HG03571 (cell line): ENCODE data around the gene STAP2.
"Not testable (repeated sequence)": the region's sequence is repeated elsewhere in the genome, so short reads cannot be mapped to it uniquely, and the experiment has no call there.

Source experiments
- ATAC-seq: cut with Tn5 transposase; IDR thresholded peaks from one replicate; pipeline ENCODE4 v1.9.1; 2021; ENCODE audit not compliant: unreplicated experiment

The STAP2 gene

DNA sequence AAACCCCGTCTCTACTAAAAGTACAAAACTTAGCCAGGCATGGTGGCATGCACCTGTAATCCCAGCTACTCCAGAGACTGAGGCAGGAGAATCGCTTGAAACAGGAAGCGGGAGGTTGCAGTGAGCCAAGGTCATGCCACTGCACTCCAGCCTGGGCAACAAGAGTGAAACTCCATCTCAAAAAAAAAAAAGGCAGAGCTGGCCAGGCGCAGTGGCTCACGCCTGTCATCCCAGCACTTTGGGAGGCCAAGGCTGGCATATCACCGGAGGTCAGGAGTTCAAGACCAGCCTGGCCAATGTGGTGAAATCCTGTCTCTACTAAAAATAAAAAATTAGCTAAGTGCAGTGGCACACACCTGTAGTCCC is 64.3 kb downstream of the STAP2 start:
- not testable (repeated sequence) for ATAC-seq
